NCI-H2171 treated with DMSO at 0.1 percent for 48 hours (cell line): ENCODE data around the gene TNF.

Experiments used
- DNase-seq: peaks from one replicate; lab custom pipeline; 2025; lab: John Stamatoyannopoulos, UW

TNF gene

GRCh38 chr6:31575335-31575901 lies at the start of gene TNF:
Gene TNF (plus strand): TSS chr6:31575565. CDS start chr6:31575742, 177 bp downstream.
- DNase-seq = no peak

DNA sequence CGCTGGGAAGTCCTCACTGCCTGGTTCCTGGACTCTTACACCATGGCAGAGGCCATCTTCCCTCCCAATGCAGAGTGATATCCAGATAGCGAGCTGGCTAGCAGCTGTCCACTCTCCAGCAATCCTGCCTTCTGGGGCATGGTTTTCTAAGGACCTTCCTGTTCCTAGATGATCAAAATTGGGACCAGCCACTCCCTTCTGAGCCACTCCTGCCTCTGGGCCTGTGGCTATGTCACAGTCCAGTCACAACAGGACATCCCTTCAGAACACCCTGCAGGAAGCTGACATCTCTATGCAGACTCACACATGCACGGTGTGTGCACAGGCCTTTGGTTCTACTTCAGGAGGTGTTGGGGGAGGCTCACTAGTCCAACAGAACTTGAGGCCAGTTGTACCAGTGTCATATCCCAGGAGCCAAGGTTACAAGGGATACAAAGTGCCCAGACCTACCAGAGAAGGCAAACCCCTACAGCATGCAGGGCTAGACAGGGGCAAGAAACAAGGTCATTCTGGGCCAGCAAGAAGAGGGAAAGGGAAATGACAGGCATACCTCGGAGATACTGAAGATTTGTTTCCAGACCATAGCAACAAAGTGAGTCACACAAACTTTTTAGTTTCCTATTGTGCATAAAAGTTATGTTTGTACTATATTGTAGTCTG lies 49.3 kb upstream of the TNF start:
- no peak for DNase-seq

GRCh38 chr6:31528307-31528777 lies 47.0 kb upstream of the TNF start:
- no peak for DNase-seq

DNA sequence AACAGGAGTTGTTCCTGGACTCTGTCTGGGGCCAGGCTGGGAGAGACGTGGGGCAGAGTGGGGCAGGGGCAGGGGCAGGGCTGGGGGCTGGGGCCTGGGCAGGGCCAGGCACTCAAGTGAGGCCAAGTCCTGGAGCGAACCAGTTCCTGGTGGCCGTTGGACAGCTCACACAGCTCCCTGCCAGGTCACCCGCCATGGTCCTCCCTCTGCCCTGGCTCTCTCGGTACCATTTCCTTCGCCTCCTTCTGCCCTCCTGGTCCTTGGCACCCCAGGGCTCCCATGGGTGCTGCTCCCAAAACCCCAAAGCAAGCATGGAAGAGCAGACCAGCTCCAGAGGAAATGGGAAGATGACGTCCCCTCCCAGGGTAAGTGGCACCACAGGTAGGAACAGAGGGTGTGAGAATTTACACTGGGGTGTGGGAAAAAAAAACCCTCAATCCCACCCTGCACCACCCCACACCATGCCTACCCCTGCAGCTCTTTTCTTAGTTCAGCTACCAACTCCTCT lies 46.5 kb upstream of the TNF start, which contains the start of gene MCCD1:
MCCD1 (plus strand) TSS at position 142 of the 508 bp plus-strand sequence; CDS start at position 195, 53 bp downstream.
- DNase-seq = no peak

- no peak for DNase-seq
Observed at GRCh38 chr6:31529329-31530150, 45.8 kb upstream of the TNF start.

- DNase-seq = no peak
Observed at GRCh38 chr6:31530659-31531058, 44.7 kb upstream of the TNF start.

- no peak for DNase-seq
Observed at GRCh38 chr6:31531162-31531561, 44.2 kb upstream of the TNF start.

DNA sequence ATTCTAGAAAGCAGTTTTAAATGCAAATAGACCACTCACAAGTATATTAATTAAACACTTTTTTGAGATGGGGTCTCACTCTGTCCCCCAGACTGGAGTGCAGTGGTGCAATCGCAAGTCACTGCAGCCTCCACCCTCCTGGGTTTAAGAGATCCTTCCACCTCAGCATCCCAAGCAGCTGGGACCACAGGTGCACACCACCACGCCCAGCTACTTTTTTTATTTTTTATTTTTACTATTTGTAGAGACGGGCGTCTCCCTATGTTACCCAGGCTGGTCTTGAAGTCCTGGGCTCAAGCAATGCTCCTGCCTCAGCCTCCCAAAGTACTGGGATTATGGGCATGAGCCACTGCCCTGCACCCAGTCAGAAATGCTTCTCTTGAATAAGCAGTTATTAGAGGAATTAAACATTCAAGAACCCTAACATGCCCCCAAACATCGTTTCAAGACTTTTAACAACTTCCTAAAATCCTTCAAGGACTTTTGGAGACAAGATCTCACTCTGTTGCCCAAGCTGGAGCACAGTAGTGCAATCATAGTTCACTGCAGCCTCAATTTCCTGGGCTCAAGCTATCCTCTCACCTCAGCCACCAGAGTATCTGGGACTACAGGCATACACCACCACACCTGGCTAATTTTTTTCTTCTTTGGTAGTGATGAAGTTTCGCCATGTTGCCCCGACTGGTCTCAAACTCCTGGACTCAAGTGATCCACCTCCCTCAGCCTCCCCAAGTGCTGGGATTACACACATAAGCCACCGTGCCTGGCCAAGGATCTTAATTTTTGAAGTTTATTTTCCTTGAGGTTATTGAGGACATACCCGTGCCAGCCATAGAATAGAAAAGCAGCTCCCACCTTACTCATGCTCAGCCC lies 43.4 kb upstream of the TNF start:
- no peak for DNase-seq

GRCh38 chr6:31532644-31533454 lies 42.5 kb upstream of the TNF start:
- DNase-seq = no peak

DNA sequence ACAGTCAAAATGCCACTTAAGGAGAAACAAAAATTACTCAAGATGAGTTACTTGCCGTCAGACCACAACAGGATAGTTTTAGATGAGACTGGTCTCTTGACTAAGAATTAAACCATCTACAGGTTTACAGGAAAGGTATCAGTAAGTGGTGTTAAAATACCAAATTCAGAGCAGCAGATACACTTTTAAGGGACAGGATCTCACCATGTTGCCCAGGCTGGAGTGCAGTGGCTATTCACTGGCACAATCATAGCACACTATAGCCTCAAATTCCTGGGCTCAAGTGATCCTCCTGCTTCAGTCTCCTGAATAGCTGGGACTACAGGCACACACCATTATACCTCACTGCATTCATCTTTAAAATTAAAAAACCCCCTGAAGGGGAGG lies 41.9 kb upstream of the TNF start:
- no peak for DNase-seq

DNA sequence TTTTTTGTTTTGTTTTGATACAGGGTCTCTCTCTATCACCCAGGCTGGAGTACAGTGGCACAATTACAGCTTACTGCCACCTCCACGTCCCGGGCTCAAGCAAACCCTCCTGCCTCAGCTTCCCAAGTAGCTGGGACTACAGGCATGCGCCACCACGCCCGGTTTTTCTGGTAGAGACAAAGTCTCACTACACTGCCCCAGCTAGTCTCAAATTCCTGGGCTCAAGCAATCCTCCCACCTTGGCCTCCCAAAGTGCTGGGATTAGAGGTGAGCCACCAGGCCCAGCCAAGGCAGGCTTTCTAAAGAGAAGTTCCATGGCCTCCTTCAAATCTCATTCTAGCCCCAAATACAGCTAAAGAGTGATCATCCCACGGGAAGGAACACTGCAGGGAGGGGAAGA lies 41.4 kb upstream of the TNF start:
- DNase-seq = no peak

DNA sequence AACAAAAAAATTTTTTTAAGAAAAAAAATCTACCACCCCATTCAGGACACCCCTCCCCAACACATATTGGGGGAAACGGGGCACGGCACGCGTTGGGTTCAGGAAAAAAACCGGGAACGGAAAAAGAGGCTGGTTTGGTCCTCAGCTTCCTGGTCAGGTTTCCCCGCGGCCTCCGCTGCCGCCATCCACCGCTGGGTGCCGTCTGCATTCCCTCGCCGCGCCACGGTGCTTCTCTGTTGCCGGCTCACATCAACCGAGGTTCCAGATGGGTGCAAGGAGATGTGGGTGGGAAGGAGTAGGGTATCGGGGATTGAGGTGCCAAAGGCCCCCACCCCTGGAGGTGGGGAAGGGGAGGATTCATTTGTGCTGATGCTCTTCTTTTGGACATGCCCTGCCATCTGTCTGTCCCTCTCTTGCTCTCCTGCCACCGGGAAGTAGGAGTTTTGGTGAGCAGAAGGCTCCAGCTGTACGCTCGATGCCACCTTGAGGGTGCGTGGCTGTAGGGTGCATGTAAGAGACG lies 40.8 kb upstream of the TNF start:
- no peak for DNase-seq

GRCh38 chr6:31535538-31536324 lies 39.6 kb upstream of the TNF start:
- DNase-seq = no peak

GRCh38 chr6:31538805-31539400 lies 36.5 kb upstream of the TNF start:
- no peak for DNase-seq

DNA sequence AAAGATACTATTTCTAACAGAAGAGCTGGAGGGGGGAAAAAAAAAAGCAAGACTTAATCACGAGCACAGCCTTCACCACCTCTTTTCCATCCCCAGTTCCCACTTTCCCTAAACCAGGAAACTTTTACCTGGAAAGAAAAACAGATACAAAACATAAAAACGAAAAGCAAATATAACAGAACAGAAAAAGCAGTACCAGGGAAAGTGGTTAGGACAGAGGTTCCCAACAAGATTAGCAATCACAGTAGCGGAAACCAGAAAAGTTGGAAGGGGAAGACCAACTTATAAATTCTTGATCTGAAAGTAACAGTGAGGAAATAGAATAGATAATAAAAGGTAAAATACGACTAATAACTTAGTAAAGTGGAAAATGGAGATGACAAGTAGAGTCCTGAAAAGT lies 34.7 kb upstream of the TNF start:
- DNase-seq = no peak

DNA sequence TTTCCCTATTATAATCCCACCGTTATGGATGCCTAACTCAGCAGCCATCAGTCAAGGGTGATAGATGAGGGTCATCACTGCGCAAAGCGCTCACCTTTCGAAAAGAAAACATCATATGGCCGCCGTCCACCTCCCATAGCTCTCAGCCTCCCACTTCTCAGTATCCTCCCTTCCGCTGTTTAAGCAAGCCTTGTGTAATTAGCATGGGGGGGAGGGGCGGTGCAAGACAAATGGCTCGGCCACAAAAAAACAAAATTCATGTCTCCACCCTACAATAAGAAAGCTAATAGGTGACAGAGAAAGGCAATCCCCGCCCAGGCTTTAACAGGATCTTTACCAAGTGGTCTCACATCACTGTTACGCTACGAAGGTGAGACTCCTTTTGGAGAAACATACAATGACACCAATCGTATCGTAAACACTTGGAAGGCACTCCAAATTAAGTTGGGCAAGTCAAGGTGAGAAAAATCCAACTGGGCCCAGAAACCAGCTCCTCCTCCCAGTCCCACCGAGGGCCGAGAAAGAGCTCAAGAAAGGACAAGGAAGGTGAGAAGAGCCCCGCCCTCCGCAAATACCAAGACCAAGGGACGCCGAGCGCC lies 34.2 kb upstream of the TNF start:
- peak; percentile 72 for DNase-seq

GRCh38 chr6:31541658-31542521 lies 33.5 kb upstream of the TNF start, which contains the start of gene DDX39B:
Gene DDX39B (minus strand): TSS chr6:31542003. CDS start chr6:31540532, 1,471 bp downstream.
- DNase-seq = peak; percentile 98

DNA sequence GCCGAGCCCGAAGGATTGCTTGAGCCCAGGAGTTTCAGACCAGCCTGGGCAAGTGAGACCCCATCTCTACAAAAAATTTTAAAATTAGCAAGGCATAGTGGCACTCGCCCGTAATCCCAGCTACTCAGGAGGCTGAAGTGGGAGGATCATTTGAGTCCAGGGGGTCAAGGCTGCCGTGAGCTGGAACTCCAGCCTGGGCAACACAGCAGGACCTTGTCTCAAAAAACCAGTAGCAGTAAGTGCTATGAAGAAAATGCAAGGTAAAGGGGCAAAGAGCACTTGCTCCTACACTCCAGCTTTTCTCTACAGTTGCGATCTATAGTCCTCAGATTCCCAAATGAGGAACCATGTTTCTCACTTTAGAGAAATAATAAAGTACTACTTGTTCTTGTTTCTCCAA lies 31.7 kb upstream of the TNF start:
- no peak for DNase-seq
